Keratinocyte (primary cell): ENCODE results near the gene HSPA12B. TPM values are rescaled to one million over a fixed set of nuclear protein-coding genes. Genes with fewer than 3 reads are reported as not detected.

Experiments
- DNase-seq: peaks from one replicate; pipeline ENCODE4 v3.0.0-alpha.2; 2011; ENCODE audit warnings: low read depth, missing footprints, low spot score
- FAIRE-seq: peaks from 2 replicates; lab custom pipeline; 2011; peaks lifted over from hg19 to GRCh38; lab: Jason Lieb, UNC
- H2AFZ ChIP-seq: 2 replicates; pipeline ENCODE4 v1.6.0; 2012; ENCODE audit warnings: low read length, control low read depth, inconsistent platforms; ENCODE audit not compliant: control insufficient read depth
- H3K27ac ChIP-seq: 2 replicates; pipeline ENCODE4 v1.5.1; 2011; ENCODE audit warnings: low read length; ENCODE audit not compliant: control insufficient read depth, insufficient read depth
- H3K27me3 ChIP-seq: 3 replicates; pipeline ENCODE4 v1.6.0; 2011; ENCODE audit warnings: low read length; ENCODE audit not compliant: control insufficient read depth, insufficient read depth; ENCODE audit errors: extremely low read depth
- H3K36me3 ChIP-seq, 2 experiments: 2 replicates in 1 of 2; 3 replicates in 1 of 2; pipeline ENCODE4 v1.5.1; 2011; ENCODE audit warnings: low read length in 2 of 2, mild to moderate bottlenecking in 1 of 2; ENCODE audit not compliant: control insufficient read depth in 2 of 2, insufficient read depth in 2 of 2; ENCODE audit errors: extremely low read depth in 1 of 2
- H3K4me1 ChIP-seq: 3 replicates; pipeline ENCODE4 v1.5.1; 2011; ENCODE audit warnings: low read length; ENCODE audit not compliant: control insufficient read depth, insufficient read depth; ENCODE audit errors: extremely low read depth
- H3K4me2 ChIP-seq: 3 replicates; pipeline ENCODE4 v1.6.0; 2011; ENCODE audit warnings: low read depth, low read length; ENCODE audit not compliant: control insufficient read depth, insufficient read depth; ENCODE audit errors: extremely low read depth
- H3K4me3 ChIP-seq, 3 experiments: fragments of 200-600 bp in 1 of 3; sonication (generic) in 1 of 3; 2 replicates in 2 of 3; 3 replicates in 1 of 3; pipeline ENCODE4 v1.5.1; 2011 to 2016; ENCODE audit warnings: low read length in 3 of 3, mild to moderate bottlenecking in 3 of 3, control low read depth in 2 of 3, inconsistent platforms in 1 of 3, low read depth in 1 of 3, mixed read lengths in 1 of 3, mixed run types in 1 of 3, moderate library complexity in 1 of 3; ENCODE audit not compliant: control insufficient read depth in 2 of 3, insufficient read depth in 2 of 3; ENCODE audit errors: extremely low read depth in 1 of 3
- H3K79me2 ChIP-seq: 2 replicates; pipeline ENCODE4 v1.6.0; 2012; ENCODE audit warnings: low read length; ENCODE audit not compliant: control insufficient read depth, insufficient read depth
- H3K9ac ChIP-seq: 3 replicates; pipeline ENCODE4 v1.6.0; 2011; ENCODE audit warnings: low read length; ENCODE audit not compliant: control insufficient read depth, insufficient read depth; ENCODE audit errors: extremely low read depth
- H3K9me1 ChIP-seq: 3 replicates; pipeline ENCODE4 v1.6.0; 2011; ENCODE audit warnings: low read length; ENCODE audit not compliant: control insufficient read depth, insufficient read depth; ENCODE audit errors: extremely low read depth
- H3K9me3 ChIP-seq: 2 replicates; pipeline ENCODE4 v1.5.1; 2012; ENCODE audit warnings: low read depth, low read length; ENCODE audit not compliant: control insufficient read depth
- H4K20me1 ChIP-seq: 3 replicates; pipeline ENCODE4 v1.6.0; 2011; ENCODE audit warnings: low read length; ENCODE audit not compliant: control insufficient read depth, insufficient read depth; ENCODE audit errors: extremely low read depth
- CTCF ChIP-seq, 3 experiments: IDR thresholded peaks in 1 of 3; conservative IDR thresholded peaks in 1 of 3; optimal IDR thresholded peaks in 1 of 3; 2 replicates in 2 of 3; 3 replicates in 1 of 3; pipeline versions ENCODE3 to v1.5.1; 2011; ENCODE audit warnings: low read length in 3 of 3, mild to moderate bottlenecking in 3 of 3, moderate library complexity in 2 of 3, control low read depth in 1 of 3, inconsistent platforms in 1 of 3; ENCODE audit not compliant: insufficient read depth in 2 of 3; ENCODE audit errors: extremely low read depth in 1 of 3
- EZH2 ChIP-seq: IDR thresholded peaks from one replicate; pipeline ENCODE4 v1.6.1; 2012; ENCODE audit warnings: inconsistent platforms, mild to moderate bottlenecking, low read length, moderate library complexity
- dilution Hi-C: fragments of 300-500 bp; cut with MboI; formaldehyde crosslinking; loops from one replicate; pipeline ENCODE4 v1.7.0; 2020; ENCODE audit warnings: low sequenced_read_pairs; ENCODE audit not compliant: extremely low pct_ligation_motif_present
- polyA plus RNA-seq, 5 experiments: library from polyadenylated mRNA; depleted of rRNA in 3 of 5; stranded (reverse) in 3 of 5; stranded (forward) in 1 of 5; unstranded in 1 of 5; fragments of >200 nt; gene quantifications; 1 replicate in 1 of 5; 2 replicates in 3 of 5; 3 replicates in 1 of 5; pipeline versions ENCODE4 v1.2.1 to v1.2.3, GENCODE V29; 2011 to 2012; ENCODE audit warnings: missing spikeins in 2 of 5, low read depth in 1 of 5, low replicate concordance in 1 of 5

The HSPA12B gene
- polyA plus RNA-seq, 1 donor (not counting 4 experiments of a cell fraction or from before 2014, with no cell fraction given): not detected

GRCh38 chr20:3686421-3686820, 46.1 kb upstream of the HSPA12B start:
- Histone ChIP-seq H3K9ac (no peak overlapping the region), H3K36me3 (no peaks in the 10 kb centered on the region), H3K27ac (no peak overlapping the region), H3K4me2 (no peak overlapping the region), H3K4me1 (no peaks in the 10 kb centered on the region), H3K9me3 (no peaks in the 10 kb centered on the region), H3K4me3 (no peak overlapping the region), H2AFZ (no peak overlapping the region), H3K27me3 (peaks cover 23% of the 10 kb centered on the region), H3K9me1 (no peaks in the 10 kb centered on the region), H4K20me1 (no peaks in the 10 kb centered on the region), H3K79me2 (no peaks in the 10 kb centered on the region)
- dilution Hi-C loops: no loop called here
- FAIRE-seq (no peak), DNase-seq (no peak)
- TF ChIP-seq EZH2 (no peak), CTCF (optimal IDR thresholded peaks at IDR 0.05 in 1 of 3, IDR thresholded peaks at IDR 0.05 in 1 of 3, conservative IDR thresholded peaks at IDR 0.05 in 1 of 3; ENCODE audit: extremely low read depth in 1 of 3, insufficient read depth in 2 of 3, low read length in 3 of 3) (no peak)

- H3K4me3 ChIP-seq: no peak overlapping the region
- no peaks in the 10 kb centered on the region for H3K4me1 ChIP-seq
- H3K9me3 ChIP-seq: no peaks in the 10 kb centered on the region
- H3K9ac ChIP-seq: no peak overlapping the region
- H3K36me3 ChIP-seq: no peaks in the 10 kb centered on the region
- H4K20me1 ChIP-seq: no peaks in the 10 kb centered on the region
- peaks cover 18% of the 10 kb centered on the region for H3K27me3 ChIP-seq
- H3K27ac ChIP-seq: no peak overlapping the region
- no peak overlapping the region for H2AFZ ChIP-seq
- DNase-seq (no peak), FAIRE-seq (no peak)
- H3K4me2 ChIP-seq: no peak overlapping the region
- no peaks in the 10 kb centered on the region for H3K9me1 ChIP-seq
- dilution Hi-C loops: no loop called here
- no peaks in the 10 kb centered on the region for H3K79me2 ChIP-seq
- TF ChIP-seq EZH2: no peak
- TF ChIP-seq CTCF (optimal IDR thresholded peaks at IDR 0.05 in 1 of 3, IDR thresholded peaks at IDR 0.05 in 1 of 3, conservative IDR thresholded peaks at IDR 0.05 in 1 of 3; ENCODE audit: extremely low read depth in 1 of 3, insufficient read depth in 2 of 3, low read length in 3 of 3): no peak
These were observed 45.6 kb upstream of the HSPA12B start for GRCh38 chr20:3686867-3687321.
